Activated CD4-positive, alpha-beta memory T cell treated with anti-CD3 and anti-CD28 coated beads, Interleukin-2, amount 10 ng/mL, durations not matched to agents 7 days and 5 days (primary cell): ENCODE results near the gene KCNH1. TPM values are rescaled to one million over a fixed set of nuclear protein-coding genes. Genes with fewer than 3 reads are reported as not detected.
A peak's percentile ranks its signal among the peaks of the same experiment; 100 is the strongest.
"Not testable (repeated sequence)": the region's sequence is repeated elsewhere in the genome, so short reads cannot be mapped to it uniquely, and the experiment has no call there.

Experiments used
- CTCF ChIA-PET: fragments of 350-600 bp; sonication (Branson Sonifier 250); formaldehyde crosslinking; loops from one replicate; lab custom pipeline; 2021; ENCODE audit warnings: antibody characterized with exemption, inconsistent platforms; lab: Charles Lee
- POLR2A ChIA-PET: fragments of 350-600 bp; sonication (Branson Sonifier 250); formaldehyde crosslinking; loops from one replicate; lab custom pipeline; 2021; ENCODE audit warnings: antibody characterized with exemption; lab: Charles Lee
- DNase-seq: peaks from one replicate; pipeline ENCODE4 v3.0.0-alpha.2; 2020
- H3K27ac Mint-ChIP-seq: one replicate; pipeline ENCODE4 v1.8.0; 2021; ENCODE audit warnings: mild to moderate bottlenecking, mixed read lengths
- H3K27me3 Mint-ChIP-seq: one replicate; pipeline ENCODE4 v1.8.0; 2021; ENCODE audit warnings: mixed read lengths
- H3K36me3 Mint-ChIP-seq: one replicate; pipeline ENCODE4 v1.8.0; 2021; ENCODE audit warnings: low read depth, mixed read lengths
- H3K4me1 Mint-ChIP-seq: one replicate; pipeline ENCODE4 v1.8.0; 2021; ENCODE audit warnings: mixed read lengths
- H3K4me3 Mint-ChIP-seq: one replicate; pipeline ENCODE4 v1.8.0; 2021; ENCODE audit warnings: mild to moderate bottlenecking, mixed read lengths
- H3K9me3 Mint-ChIP-seq: one replicate; pipeline ENCODE4 v1.8.0; 2021; ENCODE audit warnings: mixed read lengths
- total RNA-seq, 2 experiments: library from RNA; stranded (reverse); gene quantifications; one replicate each; pipeline ENCODE4 v1.2.3, GENCODE V29; 2021

The KCNH1 gene
- total RNA-seq, 2 experiments from 2014 or later: not detected

DNA sequence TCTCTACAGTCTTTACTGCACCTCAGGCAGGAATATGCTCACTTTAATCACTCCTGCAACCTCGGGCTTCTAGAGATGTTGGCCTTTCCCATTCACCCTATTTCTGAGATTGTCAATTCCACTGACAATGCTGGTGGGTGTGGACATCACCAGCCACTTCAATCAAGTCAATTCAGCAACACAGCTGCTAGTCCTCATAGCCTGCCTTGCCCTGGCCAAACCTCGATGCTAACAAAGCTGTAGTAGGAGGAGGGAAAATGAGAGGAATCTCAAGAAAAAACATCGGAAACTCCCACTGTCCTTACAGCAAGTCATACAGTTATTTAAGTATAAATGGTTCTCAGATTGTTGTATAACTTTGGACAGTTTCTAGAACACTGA is 155.0 kb downstream of the KCNH1 start:
- Mint-ChIP-seq H3K4me3 (no peak overlapping the region), H3K27ac (no peak overlapping the region), H3K36me3 (no peaks in the 10 kb centered on the region), H3K4me1 (no peaks in the 10 kb centered on the region), H3K9me3 (no peaks in the 10 kb centered on the region), H3K27me3 (no peaks in the 10 kb centered on the region)
- POLR2A ChIA-PET: no interaction called here
- CTCF ChIA-PET: interaction anchor here (0.6 kb wide), 1 partner anchor 797 kb away, joined by 3 read pairs; no protein-coding TSS in a partner anchor
- DNase-seq: no peak

DNA sequence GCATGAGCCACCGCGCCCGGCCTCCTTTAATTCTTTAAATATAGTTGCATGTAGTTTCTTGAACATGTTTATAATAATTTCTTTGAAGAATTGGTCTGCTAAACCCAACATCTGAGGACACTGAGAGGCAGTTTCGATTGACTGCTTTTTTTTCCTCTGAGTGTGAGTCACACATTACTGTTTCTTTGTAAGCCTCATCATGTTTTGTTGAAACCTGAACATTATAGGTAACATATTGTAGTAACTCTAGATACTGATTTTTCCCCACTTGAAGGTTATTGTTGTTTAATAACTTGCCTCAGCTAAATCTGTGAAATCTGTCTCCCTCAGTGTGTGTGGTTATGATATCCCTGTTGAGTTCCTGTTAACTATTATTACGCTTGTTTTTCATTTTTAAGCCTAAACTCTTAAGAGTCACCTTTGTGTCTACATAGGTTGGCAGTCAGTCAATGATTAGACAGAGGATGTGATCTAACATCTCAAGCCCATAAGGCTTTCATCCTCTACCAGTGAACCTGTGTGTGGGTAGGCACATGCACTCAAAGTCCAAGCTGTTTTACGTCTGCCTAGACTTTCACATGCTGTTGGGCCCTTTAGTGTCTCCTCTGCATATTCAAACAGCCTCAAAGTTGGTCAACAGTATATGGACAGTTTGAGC is 155.5 kb downstream of the KCNH1 start:
- H3K27ac Mint-ChIP-seq: no peak overlapping the region
- ChIA-PET CTCF (interaction anchor here (0.6 kb wide), 1 partner anchor 798 kb away, joined by 3 read pairs; no protein-coding TSS in a partner anchor), POLR2A (no interaction called here)
- H3K4me3 Mint-ChIP-seq: no peak overlapping the region
- no peaks in the 10 kb centered on the region for H3K27me3 Mint-ChIP-seq
- no peaks in the 10 kb centered on the region for H3K9me3 Mint-ChIP-seq
- H3K36me3 Mint-ChIP-seq: no peaks in the 10 kb centered on the region
- DNase-seq: no peak
- H3K4me1 Mint-ChIP-seq: no peaks in the 10 kb centered on the region

- no peak overlapping the region for H3K27ac Mint-ChIP-seq
- ChIA-PET POLR2A (no interaction called here), CTCF (interaction anchor here (1.0 kb wide), 1 partner anchor 544 kb away, joined by 3 read pairs; no protein-coding TSS in a partner anchor)
- no peak overlapping the region for H3K4me3 Mint-ChIP-seq
- DNase-seq: no peak
- H3K27me3 Mint-ChIP-seq: peaks cover 4% of the 10 kb centered on the region
- no peaks in the 10 kb centered on the region for H3K4me1 Mint-ChIP-seq
- no peaks in the 10 kb centered on the region for H3K9me3 Mint-ChIP-seq
- no peaks in the 10 kb centered on the region for H3K36me3 Mint-ChIP-seq
These were observed 182.7 kb downstream of the KCNH1 start for GRCh38 chr1:210951279-210951678.

DNA sequence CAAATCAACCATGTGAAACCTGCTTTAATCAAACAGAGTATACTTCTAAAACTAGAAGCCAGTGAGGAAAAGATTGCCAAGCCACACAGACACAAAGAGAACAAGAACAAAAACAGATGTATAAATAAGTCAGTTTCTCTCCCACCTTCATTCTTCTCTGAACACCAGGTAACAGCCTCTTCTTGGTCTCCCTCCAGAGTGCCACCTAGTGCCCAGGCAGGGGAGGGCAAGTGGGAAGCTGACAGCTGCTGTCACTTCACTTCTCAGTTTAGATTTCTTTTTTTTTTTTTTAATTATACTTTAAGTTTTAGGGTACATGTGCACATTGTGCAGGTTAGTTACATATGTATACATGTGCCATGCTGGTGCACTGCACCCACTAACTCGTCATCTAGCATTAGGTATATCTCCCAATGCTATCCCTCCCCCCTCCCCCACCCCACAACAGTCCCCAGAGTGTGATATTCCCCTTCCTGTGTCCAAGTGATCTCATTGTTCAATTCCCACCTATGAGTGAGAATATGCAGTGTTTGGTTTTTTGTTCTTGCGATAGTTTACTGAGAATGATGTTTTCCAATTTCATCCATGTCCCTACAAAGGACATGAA is 183.9 kb downstream of the KCNH1 start:
- H3K4me1 Mint-ChIP-seq, H3K27me3 Mint-ChIP-seq, POLR2A ChIA-PET, H3K36me3 Mint-ChIP-seq, H3K9me3 Mint-ChIP-seq, H3K27ac Mint-ChIP-seq, H3K4me3 Mint-ChIP-seq: not testable (repeated sequence)
- DNase-seq: peak; percentile 62
- CTCF ChIA-PET: interaction anchor here (1.0 to 2.0 kb wide), 4 partner anchors 87 to 502 kb away, joined by 4 to 6 read pairs (median 4); partner anchors contain the start of gene KCNH1

DNA sequence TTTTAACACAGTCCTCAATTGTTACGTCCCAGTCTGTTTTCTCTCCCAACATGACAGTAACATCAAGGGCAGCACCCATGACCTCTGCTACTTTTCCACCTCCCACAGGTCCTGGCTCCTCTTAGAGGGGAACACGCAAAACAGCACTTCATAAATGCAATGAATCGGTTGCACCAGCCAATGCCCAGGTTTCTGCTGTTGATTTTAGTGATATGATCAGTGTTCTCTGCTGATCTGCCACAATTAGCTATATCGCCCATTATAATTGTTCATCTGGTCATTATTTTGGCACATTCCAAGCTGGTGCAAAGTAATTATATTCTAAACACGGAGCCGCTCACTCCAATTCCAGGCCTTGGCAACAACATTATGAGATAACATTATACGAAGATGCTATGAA is 184.5 kb downstream of the KCNH1 start:
- ChIA-PET POLR2A (no interaction called here), CTCF (interaction anchor here (1.0 to 2.0 kb wide), 4 partner anchors 86 to 501 kb away, joined by 4 to 6 read pairs (median 4); partner anchors contain the start of gene KCNH1)
- no peak overlapping the region for H3K27ac Mint-ChIP-seq
- DNase-seq: no peak
- H3K4me1 Mint-ChIP-seq: no peaks in the 10 kb centered on the region
- no peaks in the 10 kb centered on the region for H3K27me3 Mint-ChIP-seq
- no peak overlapping the region for H3K4me3 Mint-ChIP-seq
- no peaks in the 10 kb centered on the region for H3K9me3 Mint-ChIP-seq
- H3K36me3 Mint-ChIP-seq: no peaks in the 10 kb centered on the region

DNA sequence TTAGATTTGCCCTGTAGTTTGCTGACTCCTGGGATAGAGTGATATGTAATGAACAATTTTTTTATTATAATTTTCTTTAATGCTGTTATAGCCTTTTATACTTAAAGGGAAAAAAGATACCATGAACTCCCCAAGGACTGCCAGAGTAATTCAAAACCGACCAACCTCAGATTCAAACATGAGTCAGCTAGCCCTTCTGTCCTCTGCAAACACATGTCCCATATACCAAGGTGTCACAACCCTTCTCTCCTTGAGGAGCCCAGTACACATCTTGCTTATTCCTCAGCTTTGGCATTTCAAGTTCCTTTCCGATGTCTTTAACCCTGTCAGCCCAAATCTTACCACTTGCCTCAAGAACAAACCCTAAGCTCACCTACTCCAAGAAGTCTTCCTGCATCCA is 184.9 kb downstream of the KCNH1 start:
- ChIA-PET CTCF (interaction anchor here (1.6 to 2.0 kb wide), 2 partner anchors 185 to 500 kb away, joined by 5 to 6 read pairs; partner anchors contain the start of gene KCNH1), POLR2A (no interaction called here)
- H3K4me3 Mint-ChIP-seq: no peak overlapping the region
- no peaks in the 10 kb centered on the region for H3K9me3 Mint-ChIP-seq
- H3K4me1 Mint-ChIP-seq: no peaks in the 10 kb centered on the region
- H3K27ac Mint-ChIP-seq: no peak overlapping the region
- no peak for DNase-seq
- H3K27me3 Mint-ChIP-seq: no peaks in the 10 kb centered on the region
- no peaks in the 10 kb centered on the region for H3K36me3 Mint-ChIP-seq

DNA sequence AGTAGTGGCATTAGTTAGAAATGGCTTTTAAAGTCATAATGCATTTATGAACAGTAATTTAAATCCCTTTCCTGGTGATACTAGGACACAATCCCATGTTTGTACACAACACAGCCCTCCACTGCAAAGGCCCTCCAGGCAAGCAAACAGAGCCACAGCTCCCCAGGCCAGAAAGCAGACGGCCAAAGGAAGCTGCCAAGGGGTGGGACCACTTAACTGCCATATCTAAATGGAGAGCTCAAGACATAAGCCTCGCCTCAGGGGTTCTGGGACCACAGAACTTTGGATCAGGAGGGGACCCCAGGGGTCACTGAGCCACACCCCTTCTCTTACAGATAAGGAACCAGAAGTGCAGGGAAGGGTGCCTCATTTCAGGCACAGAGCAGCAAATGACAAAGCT is 189.7 kb downstream of the KCNH1 start:
- Mint-ChIP-seq H3K9me3 (no peaks in the 10 kb centered on the region), H3K27ac (no peak overlapping the region), H3K27me3 (no peaks in the 10 kb centered on the region), H3K4me1 (no peaks in the 10 kb centered on the region), H3K36me3 (no peaks in the 10 kb centered on the region), H3K4me3 (no peak overlapping the region)
- POLR2A ChIA-PET: no interaction called here
- DNase-seq: no peak
- CTCF ChIA-PET: no interaction called here

GRCh38 chr1:210942513-210942912 is 191.4 kb downstream of the KCNH1 start:
- no peak overlapping the region for H3K4me3 Mint-ChIP-seq
- H3K9me3 Mint-ChIP-seq: no peaks in the 10 kb centered on the region
- H3K36me3 Mint-ChIP-seq: no peaks in the 10 kb centered on the region
- H3K4me1 Mint-ChIP-seq: no peaks in the 10 kb centered on the region
- ChIA-PET POLR2A (no interaction called here), CTCF (no interaction called here)
- no peak for DNase-seq
- no peak overlapping the region for H3K27ac Mint-ChIP-seq
- no peaks in the 10 kb centered on the region for H3K27me3 Mint-ChIP-seq

- Mint-ChIP-seq H3K4me1 (no peaks in the 10 kb centered on the region), H3K27me3 (no peaks in the 10 kb centered on the region), H3K27ac (no peak overlapping the region), H3K9me3 (no peaks in the 10 kb centered on the region), H3K36me3 (no peaks in the 10 kb centered on the region), H3K4me3 (no peak overlapping the region)
- DNase-seq: no peak
- CTCF ChIA-PET: no interaction called here
- POLR2A ChIA-PET: no interaction called here
These were observed 193.8 kb downstream of the KCNH1 start for GRCh38 chr1:210940081-210940617.

DNA sequence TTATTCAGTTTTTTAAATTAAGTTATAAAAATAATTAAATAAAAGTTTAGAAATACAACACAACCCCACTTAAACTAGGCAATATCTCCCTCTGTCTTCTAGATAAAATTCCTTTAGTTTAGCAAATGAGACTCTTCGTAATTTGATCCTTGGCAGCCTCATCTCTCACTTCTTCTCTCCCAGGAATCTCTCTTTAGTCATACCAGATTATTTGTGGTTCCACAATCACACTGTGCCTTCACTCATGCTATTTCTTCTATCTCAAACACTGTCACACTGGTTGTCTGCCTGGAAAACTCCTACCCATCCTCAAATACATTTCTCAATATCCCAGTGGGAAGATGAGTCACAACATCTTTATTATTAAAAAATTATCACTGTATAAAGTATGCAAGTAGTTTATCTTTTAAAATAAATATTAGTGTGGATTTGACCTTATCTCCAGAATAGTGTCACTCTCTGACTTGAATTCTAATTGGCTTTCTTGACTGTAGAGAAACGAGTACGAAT is 195.5 kb downstream of the KCNH1 start:
- no peaks in the 10 kb centered on the region for H3K36me3 Mint-ChIP-seq
- DNase-seq: no peak
- CTCF ChIA-PET: no interaction called here
- no peak overlapping the region for H3K27ac Mint-ChIP-seq
- H3K27me3 Mint-ChIP-seq: no peaks in the 10 kb centered on the region
- H3K4me3 Mint-ChIP-seq: no peak overlapping the region
- H3K4me1 Mint-ChIP-seq: no peaks in the 10 kb centered on the region
- H3K9me3 Mint-ChIP-seq: no peaks in the 10 kb centered on the region
- POLR2A ChIA-PET: no interaction called here

- Mint-ChIP-seq H3K9me3 (no peaks in the 10 kb centered on the region), H3K27ac (no peak overlapping the region), H3K4me1 (no peaks in the 10 kb centered on the region), H3K36me3 (no peaks in the 10 kb centered on the region), H3K27me3 (no peaks in the 10 kb centered on the region), H3K4me3 (no peak overlapping the region)
- ChIA-PET CTCF (no interaction called here), POLR2A (no interaction called here)
- DNase-seq: no peak
These were observed 196.1 kb downstream of the KCNH1 start for GRCh38 chr1:210937846-210938245.

- ChIA-PET CTCF (no interaction called here), POLR2A (no interaction called here)
- Mint-ChIP-seq H3K4me3 (no peak overlapping the region), H3K9me3 (no peaks in the 10 kb centered on the region), H3K27ac (no peak overlapping the region), H3K4me1 (no peaks in the 10 kb centered on the region), H3K27me3 (no peaks in the 10 kb centered on the region), H3K36me3 (no peaks in the 10 kb centered on the region)
- no peak for DNase-seq
These were observed 198.0 kb downstream of the KCNH1 start for GRCh38 chr1:210935905-210936304.

- Mint-ChIP-seq H3K9me3 (no peaks in the 10 kb centered on the region), H3K4me3 (no peak overlapping the region), H3K4me1 (no peaks in the 10 kb centered on the region), H3K27ac (no peak overlapping the region), H3K27me3 (no peaks in the 10 kb centered on the region), H3K36me3 (no peaks in the 10 kb centered on the region)
- ChIA-PET POLR2A (no interaction called here), CTCF (no interaction called here)
- no peak for DNase-seq
These were observed 201.8 kb downstream of the KCNH1 start for GRCh38 chr1:210932104-210932503.
